ENCODE data around the gene DNM2.
"Not testable (repeated sequence)": the region's sequence is repeated elsewhere in the genome, so short reads cannot be mapped to it uniquely, and the experiment has no call there.

Gene DNM2

DNA sequence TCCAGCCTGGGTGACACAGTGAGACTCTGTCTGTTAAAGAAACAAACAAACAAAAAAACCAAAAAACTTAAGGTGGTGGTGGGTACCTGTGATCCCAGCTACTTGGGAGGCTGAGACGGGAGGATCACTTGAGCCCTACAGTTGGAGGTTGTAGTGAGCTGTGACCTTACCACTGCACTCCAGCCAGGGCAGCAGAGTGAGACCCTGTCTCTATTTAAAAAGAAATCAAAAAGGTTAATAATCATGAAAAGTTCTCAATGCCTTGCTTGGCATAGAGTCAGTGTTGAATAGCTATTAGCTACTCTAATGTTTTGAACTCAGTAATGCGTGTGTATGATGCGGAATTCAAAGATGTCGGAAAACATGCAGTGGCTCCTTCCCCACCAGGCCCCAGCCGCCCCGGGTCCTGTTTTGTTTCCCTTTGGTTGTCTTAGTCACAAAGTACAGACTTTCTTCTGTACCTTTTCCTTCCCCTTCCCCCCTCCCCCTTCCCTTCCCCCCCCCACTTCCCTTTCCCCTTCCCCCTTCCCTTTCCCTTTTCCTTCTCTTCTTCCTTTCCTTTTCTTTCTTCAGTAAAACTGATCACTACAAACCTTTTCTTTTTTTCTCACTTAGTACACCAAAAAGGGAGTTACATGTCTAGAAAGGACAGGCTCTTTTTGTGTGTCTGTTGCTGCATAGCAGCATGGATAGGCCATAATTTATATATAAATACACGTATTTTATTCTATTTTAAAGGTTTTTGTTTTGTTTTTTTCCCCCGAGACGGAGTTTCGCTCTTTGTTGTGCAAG lies 35.2 kb downstream of the DNM2 start:
- no peak for DNase-seq (ENCODE audit: low spot score)

- DNase-seq (ENCODE audit: low spot score): no peak
Measured at GRCh38 chr19:10756371-10756770, 38.5 kb downstream of the DNM2 start.

DNA sequence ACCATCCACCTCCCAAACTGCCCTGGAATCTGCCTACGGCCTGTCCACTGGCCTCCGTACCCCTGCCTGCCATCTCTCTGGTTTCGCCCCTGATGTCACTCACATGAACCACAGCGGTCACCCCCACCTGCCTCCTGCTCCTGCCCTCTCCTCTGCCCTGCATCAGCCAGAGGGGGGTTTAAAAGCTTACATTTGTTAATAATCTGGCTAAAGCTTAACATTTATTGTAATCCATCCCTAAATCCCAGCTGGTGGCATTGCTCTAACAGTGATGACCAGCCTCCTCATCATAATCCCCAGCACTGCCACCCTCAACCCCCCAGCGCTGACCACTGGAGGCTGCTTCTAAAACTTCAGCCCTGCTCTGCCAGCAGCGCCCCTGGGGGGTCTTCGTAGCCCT lies 38.9 kb downstream of the DNM2 start:
- no peak for DNase-seq (ENCODE audit: low spot score)

- not testable (repeated sequence) for DNase-seq (ENCODE audit: low spot score)
Measured at GRCh38 chr19:10758050-10758449, 40.2 kb downstream of the DNM2 start.

GRCh38 chr19:10758978-10759377 lies 41.1 kb downstream of the DNM2 start:
- DNase-seq (ENCODE audit: low spot score): no peak

GRCh38 chr19:10760273-10760944 lies 42.5 kb downstream of the DNM2 start:
- peak; percentile 95 for DNase-seq (ENCODE audit: low spot score)

DNA sequence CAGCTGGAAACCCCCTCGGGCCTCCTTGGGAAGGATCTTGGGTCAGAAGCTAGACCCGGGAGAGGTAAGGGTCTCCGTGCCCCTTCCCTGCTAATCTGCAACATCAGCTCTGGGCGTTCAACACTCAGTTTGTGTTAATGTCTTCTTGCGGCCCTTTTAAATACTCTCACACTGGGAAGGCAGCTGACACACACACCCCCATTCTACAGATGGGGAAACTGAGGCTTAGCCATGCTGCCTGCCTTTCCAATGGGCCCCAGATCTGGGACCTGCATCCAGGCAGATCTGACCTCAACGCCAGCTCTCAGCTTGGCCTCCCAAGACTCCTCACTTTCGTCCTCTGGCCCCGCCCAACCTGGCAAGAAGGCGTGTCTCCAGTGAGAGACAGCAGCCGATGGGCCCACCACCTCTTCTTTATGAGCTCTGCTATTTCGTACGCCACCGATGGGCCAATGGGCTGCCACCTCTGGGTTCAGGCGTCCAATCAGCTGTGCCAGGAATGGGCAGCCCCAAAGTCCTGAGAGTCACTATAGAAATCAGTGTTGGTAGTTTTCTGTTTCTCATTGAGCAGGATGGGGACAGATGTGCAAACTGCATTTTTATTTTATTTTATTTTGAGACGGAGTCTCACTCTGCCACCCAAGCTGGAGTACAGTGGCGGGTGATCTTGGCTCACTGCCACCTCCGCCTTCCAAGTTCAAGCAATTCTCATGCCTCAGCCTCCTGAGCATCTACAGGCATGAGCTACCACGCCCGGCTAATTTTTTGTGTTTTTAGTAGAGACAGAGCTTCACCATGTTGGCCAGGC lies 43.8 kb downstream of the DNM2 start:
- peak; percentile 36 for DNase-seq (ENCODE audit: low spot score)

- peak; percentile 56 for DNase-seq (ENCODE audit: low spot score)
Measured at GRCh38 chr19:10762656-10763055, 44.8 kb downstream of the DNM2 start.

DNA sequence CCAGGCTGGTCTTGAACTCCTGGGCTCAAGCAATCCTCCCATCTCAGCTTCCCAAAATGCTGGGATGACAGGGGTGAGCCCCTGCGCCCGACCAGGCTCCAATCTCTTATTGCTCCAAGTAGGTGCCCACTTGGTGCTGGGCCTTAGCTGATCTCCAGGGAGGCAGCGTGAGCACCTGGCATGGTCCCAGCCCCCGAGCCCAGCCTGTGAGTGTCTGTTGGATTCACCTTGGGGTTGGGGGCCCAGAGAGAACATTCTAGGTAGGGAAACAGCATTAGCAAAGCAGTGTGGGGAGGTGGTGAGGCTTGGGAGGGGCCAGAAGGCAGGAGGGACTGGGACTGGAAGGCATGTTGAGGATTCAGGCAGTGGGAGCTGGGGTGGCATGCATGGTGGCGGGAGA lies 45.5 kb downstream of the DNM2 start:
- DNase-seq (ENCODE audit: low spot score): no peak

DNA sequence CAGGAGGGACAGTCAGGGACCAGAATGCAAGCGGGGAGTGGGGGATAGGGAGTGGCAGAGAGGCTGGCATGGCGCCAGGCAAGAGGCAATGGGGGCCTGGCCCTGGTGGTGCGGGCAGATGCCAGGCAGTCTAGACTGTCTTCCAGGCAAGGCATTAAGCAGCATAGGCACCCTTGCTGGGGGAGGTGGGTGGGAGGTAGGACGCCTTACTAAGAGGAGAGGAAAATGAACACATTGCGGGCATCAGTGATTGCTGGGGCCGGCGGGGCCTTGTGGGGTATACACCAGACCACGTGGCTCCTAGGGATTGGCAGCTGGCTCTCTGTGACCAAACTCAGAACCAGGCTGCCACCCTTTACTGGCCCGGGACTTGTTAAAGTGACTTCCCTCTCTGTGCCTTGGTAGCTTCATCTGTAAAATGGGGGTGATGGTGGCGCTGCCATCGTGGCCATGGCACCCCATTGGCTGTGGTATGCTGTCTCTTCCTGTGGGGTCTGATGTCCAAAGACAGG lies 46.0 kb downstream of the DNM2 start:
- DNase-seq (ENCODE audit: low spot score): no peak

DNA sequence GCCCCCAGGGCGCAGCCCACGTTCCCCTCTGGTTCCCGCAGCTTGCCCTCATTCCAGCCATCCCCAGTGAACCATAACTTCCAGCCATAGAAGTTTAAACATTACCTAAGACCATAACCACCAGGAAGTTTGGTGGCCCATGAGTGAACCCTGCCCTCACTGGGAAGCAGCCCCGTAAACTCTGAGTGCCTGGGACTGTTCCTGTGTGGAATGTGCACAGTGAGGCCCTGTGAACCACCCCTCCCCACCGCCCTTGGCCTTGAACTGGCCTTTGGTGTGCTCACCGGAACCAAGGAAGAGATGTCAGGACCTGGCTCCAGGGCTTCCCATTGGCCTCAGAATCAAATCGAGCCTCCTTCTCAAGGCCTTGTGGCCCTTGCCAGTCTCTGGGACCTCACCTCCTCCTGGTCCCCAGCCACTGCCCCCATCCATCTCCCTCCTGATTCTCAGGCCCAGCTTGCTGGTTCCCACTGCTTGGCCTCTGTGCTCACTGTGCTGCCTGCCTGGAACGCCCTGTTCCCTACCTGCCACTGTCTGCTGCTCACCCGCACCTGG lies 46.5 kb downstream of the DNM2 start:
- peak; percentile 99 for DNase-seq (ENCODE audit: low spot score)

DNA sequence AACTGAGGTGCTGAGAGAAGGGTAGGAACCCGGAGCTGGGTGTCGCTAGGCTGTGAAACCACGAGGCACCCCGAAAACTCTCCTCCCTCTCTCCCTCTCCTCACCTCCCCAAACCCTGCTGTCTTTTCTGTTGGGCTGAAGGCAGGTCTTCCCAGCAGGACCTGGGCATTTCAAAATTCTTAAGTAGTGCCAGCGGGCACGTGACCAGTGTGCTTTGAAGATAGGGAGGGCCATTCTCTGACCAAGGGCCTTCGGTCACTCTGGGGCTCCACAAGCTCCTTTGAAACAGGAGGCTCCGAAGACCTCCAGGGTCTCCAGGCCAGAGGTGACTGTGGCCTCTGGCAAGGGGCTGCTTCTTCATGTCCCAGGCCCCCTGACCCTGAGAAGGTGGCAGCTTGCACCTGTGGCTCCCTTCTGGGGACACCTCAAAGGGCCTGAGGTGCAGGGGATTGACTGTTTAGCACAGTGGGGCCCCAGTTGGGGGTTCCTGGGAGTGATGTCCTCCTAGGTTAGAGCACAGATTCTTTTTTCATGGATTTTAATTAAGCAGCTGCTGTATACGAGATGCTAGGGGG lies 48.3 kb downstream of the DNM2 start:
- no peak for DNase-seq (ENCODE audit: low spot score)

GRCh38 chr19:10766671-10767201 lies 48.9 kb downstream of the DNM2 start:
- DNase-seq (ENCODE audit: low spot score): peak; percentile 60

GRCh38 chr19:10767726-10768125 lies 49.8 kb downstream of the DNM2 start:
- DNase-seq (ENCODE audit: low spot score): no peak

GRCh38 chr19:10768369-10768768 lies 50.5 kb downstream of the DNM2 start:
- no peak for DNase-seq (ENCODE audit: low spot score)

- peak; percentile 55 for DNase-seq (ENCODE audit: low spot score)
Measured at GRCh38 chr19:10768936-10769335, 51.1 kb downstream of the DNM2 start.

- DNase-seq (ENCODE audit: low spot score): peak; percentile 76
Measured at GRCh38 chr19:10769533-10770491, 51.9 kb downstream of the DNM2 start.

GRCh38 chr19:10773969-10774368 lies 56.1 kb downstream of the DNM2 start:
- peak; percentile 69 for DNase-seq (ENCODE audit: low spot score)

- DNase-seq (ENCODE audit: low spot score): no peak
Measured at GRCh38 chr19:10774893-10775292, 57.0 kb downstream of the DNM2 start.

DNA sequence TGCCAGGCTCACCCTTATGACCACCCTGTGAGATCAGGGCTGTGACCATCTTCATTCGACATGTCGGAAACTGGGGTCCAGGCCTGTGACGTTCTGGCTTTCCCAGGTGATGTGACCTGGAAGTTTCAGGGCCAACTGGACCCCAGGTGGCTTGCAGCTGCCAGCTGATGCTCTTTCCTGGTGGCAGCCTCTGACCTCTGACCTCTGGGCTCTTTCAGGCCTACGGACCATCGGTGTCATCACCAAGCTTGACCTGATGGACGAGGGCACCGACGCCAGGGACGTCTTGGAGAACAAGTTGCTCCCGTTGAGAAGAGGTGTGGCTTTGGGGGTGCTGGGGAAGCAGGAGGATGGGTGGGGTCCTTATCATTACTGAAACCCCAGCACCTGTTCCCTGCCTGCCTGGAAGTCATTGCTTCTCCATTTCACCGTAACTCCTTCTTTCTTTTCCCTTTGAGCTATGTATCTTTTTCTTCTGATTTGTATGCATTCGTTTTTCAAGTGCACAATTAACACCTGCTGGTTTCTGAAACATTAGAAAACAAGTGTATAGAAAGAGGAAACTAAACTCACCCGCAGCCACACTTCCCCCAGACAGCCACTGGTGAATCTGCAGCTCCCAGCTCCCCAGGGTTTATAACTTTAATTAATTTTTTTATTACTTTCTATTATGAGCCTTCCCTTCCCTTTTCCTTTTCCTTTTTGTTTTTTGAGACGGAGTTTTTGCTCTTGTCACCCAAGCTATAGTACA lies 59.2 kb downstream of the DNM2 start:
- DNase-seq (ENCODE audit: low spot score): no peak
